HG02759 (cell line): Measurements from ENCODE around the gene TTLL5.
A peak's percentile ranks its signal among the peaks of the same experiment; 100 is the strongest.

Experiments used
- ATAC-seq: cut with Tn5 transposase; IDR thresholded peaks from one replicate; pipeline ENCODE4 v1.9.1; 2021; ENCODE audit warnings: mild to moderate bottlenecking, moderate library complexity; ENCODE audit not compliant: unreplicated experiment

Gene TTLL5

DNA sequence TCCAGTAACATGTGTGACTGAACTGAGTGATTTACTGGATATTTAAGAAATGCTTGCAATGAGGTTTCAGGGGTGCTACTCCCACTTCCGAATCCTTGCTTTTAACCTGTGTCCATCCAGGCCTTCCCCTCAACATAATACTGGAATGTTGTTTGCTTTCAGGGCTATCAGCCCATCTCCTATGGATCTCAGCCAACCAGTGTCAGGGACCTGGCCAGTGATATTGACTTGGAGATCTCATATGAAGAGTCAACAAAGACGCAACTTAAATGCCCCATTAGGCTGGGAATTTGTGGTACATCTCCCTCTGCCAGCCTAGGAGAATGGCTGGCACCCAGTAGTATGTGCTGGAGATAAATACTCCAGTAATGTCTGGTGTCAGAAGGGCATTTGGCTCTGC, 323.6 kb downstream of the TTLL5 start:
- no peak for ATAC-seq

DNA sequence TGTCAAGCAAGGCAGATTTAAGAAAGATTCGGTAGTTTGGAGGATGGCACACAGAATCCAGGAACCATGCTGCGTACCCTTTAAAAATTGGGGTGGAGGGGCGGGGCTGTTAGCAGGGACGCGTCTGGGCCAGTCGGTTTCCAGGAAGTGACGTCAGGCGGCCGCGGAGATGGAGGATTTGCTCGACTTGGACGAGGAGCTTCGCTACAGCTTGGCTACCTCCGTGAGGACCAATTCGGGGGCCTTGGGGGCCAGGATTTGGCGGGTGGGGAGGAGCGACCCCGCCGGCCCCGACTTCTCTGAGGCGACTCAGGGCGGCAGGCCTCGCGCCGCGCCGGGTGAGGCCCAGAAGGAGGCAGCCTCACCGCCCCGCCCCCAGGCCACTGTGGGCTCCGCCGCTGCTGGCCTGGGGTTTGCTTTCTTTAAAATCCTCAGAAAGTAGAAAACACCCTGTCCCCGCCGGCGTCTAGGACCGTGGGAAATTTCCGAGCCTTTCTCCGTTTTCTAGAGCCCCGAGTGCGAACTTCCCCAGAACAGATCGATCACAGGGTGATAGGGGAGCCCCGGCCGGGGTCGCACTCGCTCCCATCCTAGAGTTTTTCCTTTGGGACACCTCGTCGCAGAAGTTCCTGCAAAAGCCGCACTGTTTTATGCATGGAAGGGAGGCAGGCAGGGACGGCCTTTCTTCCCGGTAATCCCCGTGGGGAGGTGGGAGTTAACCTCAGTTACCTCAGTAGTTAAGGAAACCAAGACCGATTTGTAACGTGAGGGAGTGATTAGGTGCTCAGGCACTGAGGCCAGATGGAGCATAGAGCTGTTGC, 324.8 kb downstream of the TTLL5 start, which contains the start of gene IFT43:
IFT43 (plus strand) TSS at position 146 of the 821 bp plus-strand sequence; CDS start at position 170, 24 bp downstream.
- ATAC-seq, result peak; percentile 76

DNA sequence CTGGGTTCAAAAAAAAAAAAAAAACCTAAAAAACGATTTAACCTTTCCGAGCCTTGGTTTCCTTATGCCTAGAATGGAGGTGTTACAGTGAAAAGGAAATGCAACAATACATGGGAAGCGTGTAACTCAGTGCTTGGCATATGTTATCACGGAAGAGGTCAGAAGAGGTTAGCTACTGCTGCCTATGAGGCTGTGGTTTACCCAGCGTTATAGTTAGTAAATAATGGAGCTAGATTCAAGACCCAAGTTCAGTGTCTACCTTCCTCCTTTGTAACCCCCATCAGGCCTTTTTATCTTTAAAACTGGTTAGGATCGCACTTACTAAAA, 325.4 kb downstream of the TTLL5 start:
- no peak for ATAC-seq

DNA sequence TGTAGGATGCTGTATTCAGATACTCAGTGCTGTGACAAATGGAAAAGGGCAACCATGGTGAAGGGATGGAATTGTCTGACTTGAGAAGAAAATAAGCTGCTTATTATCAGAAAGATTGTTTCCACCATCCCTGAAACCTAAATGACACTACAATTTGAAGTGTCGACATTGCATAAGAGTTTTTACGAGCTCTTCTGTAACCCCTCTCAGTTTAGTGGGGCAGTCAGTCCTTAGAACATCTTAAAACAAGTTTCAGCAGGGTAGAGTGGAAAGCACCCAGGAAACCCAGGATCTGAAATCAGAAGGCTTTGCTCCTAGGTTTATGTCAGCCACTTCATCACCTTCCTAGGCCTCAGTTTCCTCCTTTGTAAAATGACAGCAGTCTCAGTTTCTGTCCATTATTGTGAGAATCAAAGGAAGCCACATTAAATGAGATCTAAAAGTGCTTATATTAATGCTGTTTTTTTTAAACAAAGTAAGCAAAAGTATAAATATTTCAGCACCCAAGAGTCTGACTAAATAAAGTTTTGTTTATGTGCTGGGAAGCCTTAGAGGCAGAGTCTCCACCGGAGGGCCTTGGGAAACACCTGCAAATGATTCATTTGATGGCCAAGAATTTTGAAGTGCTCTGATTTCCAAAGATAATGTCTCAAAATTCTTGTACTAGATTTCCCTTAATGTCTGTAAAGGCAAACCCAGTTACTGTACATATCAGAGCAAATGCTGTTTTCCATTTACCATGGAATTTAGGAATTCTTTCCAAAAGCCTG, 326.3 kb downstream of the TTLL5 start:
- no peak for ATAC-seq

DNA sequence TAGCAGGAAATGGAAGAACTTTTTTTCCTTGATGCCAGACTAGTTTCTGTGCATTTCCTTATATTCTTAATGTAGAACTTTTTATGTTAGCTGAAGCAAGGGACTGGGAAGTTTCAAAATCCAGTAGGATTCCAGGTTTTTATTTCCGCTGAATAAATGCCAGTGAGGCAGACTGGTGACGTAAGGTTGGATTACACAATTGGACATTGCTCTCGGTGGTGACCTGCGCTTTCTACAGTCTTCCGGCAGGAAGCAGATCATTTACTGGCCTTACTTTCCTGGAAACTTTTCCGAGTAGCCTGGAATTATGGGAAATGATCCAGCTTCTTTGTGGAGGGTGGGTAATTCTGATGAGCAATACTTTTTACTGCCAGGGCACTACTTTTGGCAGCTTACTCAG, 328.1 kb downstream of the TTLL5 start:
- no peak for ATAC-seq

DNA sequence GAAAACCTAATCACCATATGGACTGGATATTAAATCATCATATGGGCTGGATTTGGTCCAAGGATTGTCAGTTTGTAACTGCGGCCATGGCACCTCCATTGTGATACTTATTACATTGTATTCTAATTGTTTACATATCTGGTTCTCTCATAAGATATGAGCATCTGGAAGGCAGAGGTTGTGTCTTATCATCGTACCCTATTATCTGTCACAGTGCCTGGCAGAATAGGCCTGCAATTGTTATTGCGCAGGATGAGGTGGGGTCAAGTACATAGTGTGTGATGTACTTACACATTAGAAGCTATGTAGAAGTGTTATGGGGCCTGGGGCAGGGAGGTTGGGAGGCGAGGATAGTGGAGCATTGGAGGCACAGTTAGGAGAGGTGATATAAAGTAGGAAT, 329.3 kb downstream of the TTLL5 start:
- ATAC-seq, result no peak

DNA sequence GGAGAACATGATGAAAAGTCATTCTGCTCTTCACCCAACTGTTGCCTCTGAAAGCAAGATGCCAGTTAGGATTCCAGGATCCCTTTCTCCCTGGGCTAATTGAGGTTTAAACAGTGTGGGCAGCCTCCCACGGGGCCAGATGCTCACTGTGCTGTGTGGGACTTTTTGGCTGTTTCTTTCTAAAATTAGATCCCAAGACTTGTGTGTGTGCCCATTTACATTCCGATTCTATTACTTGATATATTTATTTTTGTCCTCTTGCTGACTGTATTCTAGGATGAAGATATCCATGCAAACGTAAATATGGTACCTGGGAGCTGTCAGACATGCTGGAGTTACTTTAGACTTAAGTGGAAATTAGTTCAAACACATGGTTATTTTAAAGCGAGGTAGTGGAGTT, 330.7 kb downstream of the TTLL5 start:
- ATAC-seq, result no peak

DNA sequence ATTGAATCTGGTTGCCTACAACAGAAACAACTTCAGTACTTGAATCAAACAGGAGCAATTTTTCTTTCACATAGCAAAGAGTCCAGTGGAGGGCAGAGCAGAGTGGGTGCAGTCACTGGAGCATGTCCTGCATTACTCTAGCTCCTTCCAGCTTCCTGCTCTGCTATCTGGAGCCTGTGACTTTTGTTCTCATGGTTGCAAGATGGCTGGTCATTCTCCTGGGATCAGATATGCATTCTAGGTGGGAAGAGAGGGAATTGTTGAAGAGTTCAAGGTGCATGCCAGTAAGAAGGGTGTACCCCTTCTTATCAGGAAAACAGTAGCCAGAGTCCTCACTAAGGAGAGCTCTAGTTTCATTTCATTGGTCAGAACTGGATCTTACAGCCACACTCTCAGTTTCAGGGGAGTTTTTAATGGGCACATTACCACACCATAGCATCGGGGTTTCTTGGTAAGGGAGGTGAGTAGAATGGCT, 332.6 kb downstream of the TTLL5 start:
- ATAC-seq, result peak; percentile 74

DNA sequence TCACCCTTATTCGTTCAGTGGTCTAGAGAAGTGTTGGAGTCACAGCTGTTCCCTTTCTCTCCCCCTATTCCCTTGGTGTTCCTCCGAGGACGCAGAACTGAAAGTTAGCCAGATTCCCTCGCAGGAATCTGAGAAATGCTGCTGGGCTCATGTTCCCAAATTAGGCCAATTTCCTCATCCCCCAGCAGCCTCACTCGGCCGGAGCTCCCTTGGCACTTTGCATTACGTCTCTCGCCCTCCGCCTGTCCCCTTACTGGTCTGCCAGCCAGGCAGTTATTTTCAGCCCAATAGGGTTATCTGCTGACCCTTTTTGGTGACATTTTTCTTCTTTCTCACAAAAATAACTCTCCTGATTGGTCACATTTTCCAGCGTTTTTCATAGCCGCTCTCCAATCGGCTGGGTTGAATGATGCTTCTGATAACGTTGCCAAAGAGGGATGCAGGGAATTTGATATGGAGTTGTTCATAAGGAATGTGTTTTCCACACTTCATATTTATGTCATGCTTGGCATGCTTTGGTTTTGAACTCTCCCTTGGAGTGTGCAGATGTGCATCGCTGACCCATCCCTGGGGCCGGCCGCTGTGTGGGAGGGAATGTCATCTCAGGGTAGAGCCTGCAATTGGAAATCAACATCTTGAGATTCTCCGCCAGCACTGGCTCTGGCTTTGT, 334.5 kb downstream of the TTLL5 start:
- no peak for ATAC-seq

DNA sequence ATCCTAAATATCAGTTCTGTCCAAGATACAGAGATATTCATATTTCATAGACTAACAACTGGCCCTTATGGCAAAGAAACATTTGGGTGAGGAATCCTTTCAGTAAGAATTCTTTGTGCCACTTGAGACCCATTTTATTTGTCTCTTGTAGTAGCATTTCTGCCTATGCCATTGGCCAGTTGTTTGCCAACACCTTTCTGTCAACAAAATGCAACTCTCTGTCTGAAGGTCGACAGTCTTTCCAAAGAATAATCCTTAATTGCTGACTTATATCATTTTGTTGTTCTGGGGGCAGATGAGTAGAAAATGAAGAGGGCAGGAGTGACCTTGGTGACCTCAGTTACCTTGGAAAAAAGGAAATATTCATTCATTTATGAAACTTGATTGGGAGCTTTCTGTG, 335.4 kb downstream of the TTLL5 start:
- no peak for ATAC-seq

DNA sequence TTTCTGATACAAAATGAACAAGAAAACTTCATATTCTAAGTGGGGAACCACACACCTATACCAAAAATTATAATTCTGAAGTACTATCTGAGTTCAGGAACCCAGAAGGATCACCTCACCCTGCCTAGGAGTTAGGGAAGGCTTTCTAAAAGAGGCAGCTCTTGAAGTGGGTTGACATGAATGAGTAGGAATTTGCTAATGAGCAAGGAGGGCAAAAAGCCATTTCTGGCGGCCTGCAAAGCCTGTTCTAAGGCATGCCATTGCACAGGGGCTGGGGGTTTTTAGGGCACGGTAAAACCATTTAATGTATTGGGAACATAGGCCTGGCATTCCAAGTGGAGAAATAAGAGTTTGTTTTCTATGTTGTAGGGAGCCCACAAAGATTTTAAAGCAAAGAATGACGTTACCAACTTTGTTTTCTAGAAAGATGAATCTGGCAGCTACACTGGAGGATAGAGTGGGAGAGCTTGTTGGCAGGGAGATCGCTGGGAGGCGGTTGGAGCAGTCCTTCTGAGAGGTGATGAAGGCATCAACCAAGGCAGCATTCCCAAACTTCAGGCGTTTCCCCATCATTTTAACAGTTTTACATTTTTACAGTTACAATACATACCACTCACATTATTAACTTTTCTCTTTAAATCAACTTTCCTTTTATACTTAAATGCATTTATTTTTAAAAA, 338.6 kb downstream of the TTLL5 start:
- no peak for ATAC-seq

DNA sequence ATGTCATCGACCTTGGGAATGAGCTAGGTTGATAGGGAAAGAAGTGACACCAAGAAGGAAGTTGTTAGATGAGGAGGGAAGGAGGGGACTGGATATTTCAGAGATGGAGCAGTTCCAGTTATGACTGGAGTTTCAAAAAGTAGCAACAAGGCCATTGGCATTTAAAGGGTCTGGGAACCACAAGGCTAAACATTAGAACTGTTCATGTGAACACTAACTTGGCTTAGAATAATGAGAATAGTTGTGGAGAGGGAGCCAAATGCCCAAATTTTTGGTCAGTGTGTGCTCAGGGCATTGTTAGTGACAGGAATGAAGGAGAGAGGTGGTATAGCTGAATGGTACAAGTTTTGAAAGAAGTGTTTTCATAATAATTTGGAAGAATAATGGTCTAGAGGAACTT, 341.3 kb downstream of the TTLL5 start:
- ATAC-seq, result no peak
